Activated CD4-positive, alpha-beta T cell treated with anti-CD3 and anti-CD28 coated beads for 36 hours (primary cell): ENCODE results near the gene ANAPC1. TPM values are rescaled to one million over a fixed set of nuclear protein-coding genes. Genes with fewer than 3 reads are reported as not detected.
A peak's percentile ranks its signal among the peaks of the same experiment; 100 is the strongest.
"Not testable (repeated sequence)": the region's sequence is repeated elsewhere in the genome, so short reads cannot be mapped to it uniquely, and the experiment has no call there.

Experiments used
- ATAC-seq: fragments of 200-7000 bp; cut with Tn5 transposase; one replicate; pipeline ENCODE4 v1.10.0; 2021; ENCODE audit warnings: mild to moderate bottlenecking, moderate library complexity
- CTCF ChIA-PET: fragments of 350-600 bp; sonication (Branson Sonifier 250); formaldehyde crosslinking; loops from one replicate; lab custom pipeline; 2021; ENCODE audit warnings: antibody characterized with exemption; lab: Charles Lee
- POLR2A ChIA-PET: fragments of 350-600 bp; sonication (Branson Sonifier 250); formaldehyde crosslinking; loops from one replicate; lab custom pipeline; 2021; ENCODE audit warnings: antibody characterized with exemption, inconsistent platforms; lab: Charles Lee
- DNase-seq: peaks from one replicate; pipeline ENCODE4 v3.0.0-alpha.2; 2020
- H3K27ac Mint-ChIP-seq: one replicate; pipeline ENCODE4 v1.8.0; 2021; ENCODE audit warnings: mixed read lengths
- H3K27me3 Mint-ChIP-seq: one replicate; pipeline ENCODE4 v1.8.0; 2021; ENCODE audit warnings: mixed read lengths
- H3K36me3 Mint-ChIP-seq: one replicate; pipeline ENCODE4 v1.8.0; 2021; ENCODE audit warnings: low read depth, mixed read lengths
- H3K4me1 Mint-ChIP-seq: one replicate; pipeline ENCODE4 v1.8.0; 2021; ENCODE audit warnings: mixed read lengths
- H3K4me3 Mint-ChIP-seq: one replicate; pipeline ENCODE4 v1.8.0; 2021; ENCODE audit warnings: mild to moderate bottlenecking, moderate library complexity, mixed read lengths
- H3K9me3 Mint-ChIP-seq: one replicate; pipeline ENCODE4 v1.8.0; 2021; ENCODE audit warnings: low read depth, mixed read lengths
- intact Hi-C, 2 experiments: fragments of 100-400 bp; cut with DNase I in 1 of 2; cut with micrococcal nuclease in 1 of 2; formaldehyde crosslinking; loops; one replicate each; pipeline versions ENCODE4 v1.14.2 to v1.15.1; 2022 to 2024; cut with DNase I, micrococcal nuclease
- total RNA-seq, 2 experiments: library from RNA; stranded (reverse); gene quantifications; one replicate each; pipeline ENCODE4 v1.2.3, GENCODE V29; 2021

ANAPC1 gene
- total RNA-seq, 2 experiments from 2014 or later = 85.1 to 113 TPM

- Mint-ChIP-seq H3K36me3 (peaks cover 47% of the 10 kb centered on the region), H3K4me1 (peaks cover 11% of the 10 kb centered on the region)
- CTCF ChIA-PET, H3K4me3 Mint-ChIP-seq, H3K27ac Mint-ChIP-seq, H3K9me3 Mint-ChIP-seq, ATAC-seq, H3K27me3 Mint-ChIP-seq, intact Hi-C loops, DNase-seq, POLR2A ChIA-PET: not testable (repeated sequence)
Observed at GRCh38 chr2:111872806-111873205, 11.2 kb downstream of the ANAPC1 start.

- intact Hi-C loops, CTCF ChIA-PET, H3K9me3 Mint-ChIP-seq, ATAC-seq, POLR2A ChIA-PET, H3K4me3 Mint-ChIP-seq, DNase-seq, H3K27me3 Mint-ChIP-seq, H3K27ac Mint-ChIP-seq, H3K4me1 Mint-ChIP-seq: not testable (repeated sequence)
- peaks cover 26% of the 10 kb centered on the region for H3K36me3 Mint-ChIP-seq
Observed at GRCh38 chr2:111865124-111865523, 18.9 kb downstream of the ANAPC1 start.

GRCh38 chr2:111860005-111860404 lies 24.0 kb downstream of the ANAPC1 start:
- DNase-seq, H3K27me3 Mint-ChIP-seq, intact Hi-C loops, H3K4me3 Mint-ChIP-seq, H3K9me3 Mint-ChIP-seq, CTCF ChIA-PET, H3K4me1 Mint-ChIP-seq, H3K27ac Mint-ChIP-seq, POLR2A ChIA-PET: not testable (repeated sequence)
- peak; percentile 71 for ATAC-seq
- H3K36me3 Mint-ChIP-seq = peaks cover 32% of the 10 kb centered on the region

- H3K4me3 Mint-ChIP-seq, H3K4me1 Mint-ChIP-seq, H3K27ac Mint-ChIP-seq, H3K27me3 Mint-ChIP-seq, H3K9me3 Mint-ChIP-seq, DNase-seq, intact Hi-C loops, POLR2A ChIA-PET, CTCF ChIA-PET, ATAC-seq: not testable (repeated sequence)
- peaks cover 33% of the 10 kb centered on the region for H3K36me3 Mint-ChIP-seq
Observed at GRCh38 chr2:111852544-111852943, 31.4 kb downstream of the ANAPC1 start.

GRCh38 chr2:111850646-111851045 lies 33.3 kb downstream of the ANAPC1 start:
- CTCF ChIA-PET, H3K27me3 Mint-ChIP-seq, H3K9me3 Mint-ChIP-seq, POLR2A ChIA-PET, H3K27ac Mint-ChIP-seq, H3K4me3 Mint-ChIP-seq, H3K4me1 Mint-ChIP-seq, intact Hi-C loops: not testable (repeated sequence)
- ATAC-seq (peak; percentile 57), DNase-seq (peak; percentile 50)
- peaks cover 35% of the 10 kb centered on the region for H3K36me3 Mint-ChIP-seq

GRCh38 chr2:111839625-111840282 lies 44.2 kb downstream of the ANAPC1 start:
- DNase-seq, H3K4me1 Mint-ChIP-seq, H3K27me3 Mint-ChIP-seq, H3K4me3 Mint-ChIP-seq, intact Hi-C loops, ATAC-seq, H3K27ac Mint-ChIP-seq, H3K9me3 Mint-ChIP-seq, POLR2A ChIA-PET, CTCF ChIA-PET: not testable (repeated sequence)
- H3K36me3 Mint-ChIP-seq = peaks cover 14% of the 10 kb centered on the region

GRCh38 chr2:111838992-111839391 lies 45.0 kb downstream of the ANAPC1 start:
- H3K9me3 Mint-ChIP-seq, CTCF ChIA-PET, H3K27me3 Mint-ChIP-seq, DNase-seq, H3K4me3 Mint-ChIP-seq, ATAC-seq, H3K4me1 Mint-ChIP-seq, POLR2A ChIA-PET, intact Hi-C loops: not testable (repeated sequence)
- peaks cover 19% of the 10 kb centered on the region for H3K36me3 Mint-ChIP-seq
- peak overlapping the region; percentile 37 for H3K27ac Mint-ChIP-seq

- H3K9me3 Mint-ChIP-seq, H3K4me3 Mint-ChIP-seq, intact Hi-C loops, CTCF ChIA-PET, H3K27me3 Mint-ChIP-seq, DNase-seq, POLR2A ChIA-PET: not testable (repeated sequence)
- peak overlapping the region; percentile 83 for H3K27ac Mint-ChIP-seq
- peaks cover 11% of the 10 kb centered on the region for H3K4me1 Mint-ChIP-seq
- H3K36me3 Mint-ChIP-seq = peaks cover 28% of the 10 kb centered on the region
- peak; percentile 96 for ATAC-seq
Observed at GRCh38 chr2:111834221-111834620, 49.8 kb downstream of the ANAPC1 start.

GRCh38 chr2:111830479-111830878 lies 53.5 kb downstream of the ANAPC1 start:
- H3K9me3 Mint-ChIP-seq, ATAC-seq, H3K27ac Mint-ChIP-seq, CTCF ChIA-PET, H3K27me3 Mint-ChIP-seq, DNase-seq, H3K4me3 Mint-ChIP-seq, POLR2A ChIA-PET, intact Hi-C loops: not testable (repeated sequence)
- Mint-ChIP-seq H3K4me1 (peaks cover 11% of the 10 kb centered on the region), H3K36me3 (peaks cover 46% of the 10 kb centered on the region)

GRCh38 chr2:111828217-111828766 lies 55.7 kb downstream of the ANAPC1 start:
- CTCF ChIA-PET, H3K9me3 Mint-ChIP-seq, POLR2A ChIA-PET: not testable (repeated sequence)

GRCh38 chr2:111812970-111813622 lies 70.9 kb downstream of the ANAPC1 start:
- H3K4me1 Mint-ChIP-seq, H3K4me3 Mint-ChIP-seq, intact Hi-C loops, ATAC-seq, DNase-seq, H3K36me3 Mint-ChIP-seq, H3K27ac Mint-ChIP-seq, POLR2A ChIA-PET, H3K9me3 Mint-ChIP-seq, CTCF ChIA-PET, H3K27me3 Mint-ChIP-seq: not testable (repeated sequence)

More at GRCh38 chr2:111828217-111828766, 55.7 kb downstream of the ANAPC1 start:
- ATAC-seq, intact Hi-C loops, H3K4me3 Mint-ChIP-seq, H3K27ac Mint-ChIP-seq, H3K27me3 Mint-ChIP-seq, H3K4me1 Mint-ChIP-seq, DNase-seq: not testable (repeated sequence)
- peaks cover 50% of the 10 kb centered on the region for H3K36me3 Mint-ChIP-seq

- H3K4me1 Mint-ChIP-seq, DNase-seq, H3K27me3 Mint-ChIP-seq, H3K4me3 Mint-ChIP-seq, H3K9me3 Mint-ChIP-seq, intact Hi-C loops, H3K36me3 Mint-ChIP-seq, CTCF ChIA-PET, H3K27ac Mint-ChIP-seq, POLR2A ChIA-PET, ATAC-seq: not testable (repeated sequence)
Observed at GRCh38 chr2:111790633-111791032, 93.4 kb downstream of the ANAPC1 start.
